GM10266 (cell line): ENCODE data around the gene NHLH1.
A peak's percentile ranks its signal among the peaks of the same experiment; 100 is the strongest.

Experiments
- DNase-seq: peaks from one replicate; pipeline ENCODE4 v3.0.0; 2012; ENCODE audit errors: extremely low spot score
- CTCF ChIP-seq: IDR thresholded peaks from 2 replicates; pipeline ENCODE4 v1.5.1; 2012; ENCODE audit warnings: mild to moderate bottlenecking, low read depth; ENCODE audit not compliant: control insufficient read depth, insufficient read depth; ENCODE audit errors: missing control alignments

NHLH1 gene

GRCh38 chr1:160400646-160401486 lies 34.0 kb downstream of the NHLH1 start:
- TF ChIP-seq CTCF, result no peak
- DNase-seq, result no peak

- DNase-seq, result no peak
- TF ChIP-seq CTCF, result no peak
Observed at GRCh38 chr1:160401487-160401805, 34.6 kb downstream of the NHLH1 start.

GRCh38 chr1:160402001-160402795 lies 35.3 kb downstream of the NHLH1 start:
- no peak for TF ChIP-seq CTCF
- DNase-seq, result peak; percentile 27

GRCh38 chr1:160403244-160403643 lies 36.4 kb downstream of the NHLH1 start:
- no peak for DNase-seq
- TF ChIP-seq CTCF, result no peak

- DNase-seq, result no peak
- no peak for TF ChIP-seq CTCF
Observed at GRCh38 chr1:160404094-160404493, 37.2 kb downstream of the NHLH1 start.

- DNase-seq, result no peak
- no peak for TF ChIP-seq CTCF
Observed at GRCh38 chr1:160405331-160405877, 38.5 kb downstream of the NHLH1 start.
